Liver (tissue), 9 donors: ENCODE measurements around the gene RTN3. TPM values are rescaled to one million over a fixed set of nuclear protein-coding genes. Genes with fewer than 3 reads are reported as not detected.

Source experiments
- DNase-seq: peaks from one replicate; pipeline ENCODE4 v3.0.0-alpha.2; 2017; ENCODE audit warnings: low spot score
- H3K27ac ChIP-seq, 2 donors: one replicate each; pipeline ENCODE4 v1.7.0; 2013; ENCODE audit warnings: inconsistent platforms in 2 of 2, low read length in 2 of 2, control low read depth in 1 of 2, low read depth in 1 of 2, mild to moderate bottlenecking in 1 of 2
- H3K27me3 ChIP-seq, 4 donors: one replicate each; pipeline versions ENCODE4 v1.6.1 to v1.7.0; 2013; ENCODE audit warnings: low read length in 3 of 4, inconsistent platforms in 1 of 4, mild to moderate bottlenecking in 1 of 4, moderate library complexity in 1 of 4; ENCODE audit not compliant: control insufficient read depth in 4 of 4, insufficient read depth in 4 of 4
- H3K36me3 ChIP-seq, 4 donors: one replicate each; pipeline versions ENCODE4 v1.6.1 to v1.7.0; 2013; ENCODE audit warnings: low read length in 3 of 4, mild to moderate bottlenecking in 3 of 4, low read depth in 1 of 4, moderate library complexity in 1 of 4; ENCODE audit not compliant: control insufficient read depth in 4 of 4, insufficient read depth in 3 of 4
- H3K4me1 ChIP-seq, 4 donors: one replicate each; pipeline versions ENCODE4 v1.6.1 to v1.7.0; 2013; ENCODE audit warnings: low read length in 3 of 4, mild to moderate bottlenecking in 3 of 4, moderate library complexity in 1 of 4; ENCODE audit not compliant: control insufficient read depth in 4 of 4, insufficient read depth in 4 of 4
- H3K4me3 ChIP-seq, 3 donors: one replicate each; pipeline versions ENCODE4 v1.6.1 to v1.7.0; 2013; ENCODE audit warnings: low read length in 3 of 3, control low read depth in 1 of 3, low read depth in 1 of 3, mild to moderate bottlenecking in 1 of 3
- H3K9ac ChIP-seq, 2 donors: one replicate each; pipeline ENCODE4 v1.7.0; 2013; ENCODE audit warnings: low read length in 2 of 2, mild to moderate bottlenecking in 2 of 2, moderate library complexity in 2 of 2, control low read depth in 1 of 2, low read depth in 1 of 2
- H3K9me3 ChIP-seq, 4 donors: one replicate each; pipeline versions ENCODE4 v1.6.1 to v1.7.0; 2013; ENCODE audit warnings: low read length in 3 of 4; ENCODE audit not compliant: control insufficient read depth in 4 of 4
- ATF3 ChIP-seq: IDR thresholded peaks from 2 replicates; pipeline ENCODE4 v1.6.1; 2016; ENCODE audit warnings: antibody characterized with exemption
- EGR1 ChIP-seq, 2 donors: IDR thresholded peaks; 2 replicates each; pipeline ENCODE4 v1.6.1; 2016 to 2018; ENCODE audit warnings: antibody characterized with exemption in 2 of 2, low read depth in 2 of 2
- FOXA1 ChIP-seq: IDR thresholded peaks from 2 replicates; pipeline ENCODE4 v1.6.1; 2016; ENCODE audit warnings: antibody characterized with exemption
- FOXA2 ChIP-seq: IDR thresholded peaks from 2 replicates; pipeline ENCODE4 v1.6.1; 2016; ENCODE audit warnings: antibody characterized with exemption
- MAX ChIP-seq: IDR thresholded peaks from 2 replicates; pipeline ENCODE4 v1.6.1; 2016; ENCODE audit warnings: antibody characterized with exemption
- RAD21 ChIP-seq, 2 donors: IDR thresholded peaks; 2 replicates each; pipeline ENCODE4 v1.6.1; 2016; ENCODE audit warnings: antibody characterized with exemption in 2 of 2, mild to moderate bottlenecking in 2 of 2
- RXRA ChIP-seq, 2 donors: IDR thresholded peaks; 2 replicates each; pipeline ENCODE4 v1.6.1; 2017 to 2018; ENCODE audit warnings: antibody characterized with exemption in 2 of 2, mild to moderate bottlenecking in 1 of 2
- YY1 ChIP-seq: IDR thresholded peaks from 2 replicates; pipeline ENCODE4 v1.6.1; 2016; ENCODE audit warnings: antibody characterized with exemption, mild to moderate bottlenecking
- ZBTB33 ChIP-seq: IDR thresholded peaks from 2 replicates; pipeline ENCODE4 v1.6.1; 2016; ENCODE audit warnings: antibody characterized with exemption
- WGBS: extraction: QIAGEN DNeasy Blood & Tissue Kit; methylation state at CpG from one replicate; pipeline ENCODE4 v1.1.7; 2013; 5-methylcytosine and 5-hydroxymethylcytosine counted together
- polyA plus RNA-seq, 2 donors: library from polyadenylated mRNA; stranded (reverse) in 1 of 2; unstranded in 1 of 2; fragments of 200-250 nt in 1 of 2; fragments of >200 nt in 1 of 2; fragmentation: Nextera tagmentation in 1 of 2; extraction: Ambion mirVana in 1 of 2; gene quantifications; one replicate each; pipeline versions ENCODE4 v1.2.1 to v1.2.3, GENCODE V29; 2013 to 2015
- total RNA-seq, 2 donors: library from RNA; depleted of rRNA; stranded (reverse); fragments of >200 nt; gene quantifications; one replicate each; pipeline ENCODE4 v1.2.3, GENCODE V29; 2014
- TF ChIP-seq, protein P1 (sequence below): fragments of 150-350 bp; IDR thresholded peaks from 2 replicates; pipeline ENCODE4 v1.5.1; 2017; ENCODE audit warnings: improper control_type of control experiment, low read depth, low read length; ENCODE audit not compliant: missing input control
- donor health status: healthy.
- donor health status: healthy.
- donor health status: healthy.
- donor health status: healthy.
- donor health status: healthy.

The RTN3 gene
- total and polyA plus RNA-seq, 4 donors, result 29.7 to 49.3 (median 31.4) TPM

DNA sequence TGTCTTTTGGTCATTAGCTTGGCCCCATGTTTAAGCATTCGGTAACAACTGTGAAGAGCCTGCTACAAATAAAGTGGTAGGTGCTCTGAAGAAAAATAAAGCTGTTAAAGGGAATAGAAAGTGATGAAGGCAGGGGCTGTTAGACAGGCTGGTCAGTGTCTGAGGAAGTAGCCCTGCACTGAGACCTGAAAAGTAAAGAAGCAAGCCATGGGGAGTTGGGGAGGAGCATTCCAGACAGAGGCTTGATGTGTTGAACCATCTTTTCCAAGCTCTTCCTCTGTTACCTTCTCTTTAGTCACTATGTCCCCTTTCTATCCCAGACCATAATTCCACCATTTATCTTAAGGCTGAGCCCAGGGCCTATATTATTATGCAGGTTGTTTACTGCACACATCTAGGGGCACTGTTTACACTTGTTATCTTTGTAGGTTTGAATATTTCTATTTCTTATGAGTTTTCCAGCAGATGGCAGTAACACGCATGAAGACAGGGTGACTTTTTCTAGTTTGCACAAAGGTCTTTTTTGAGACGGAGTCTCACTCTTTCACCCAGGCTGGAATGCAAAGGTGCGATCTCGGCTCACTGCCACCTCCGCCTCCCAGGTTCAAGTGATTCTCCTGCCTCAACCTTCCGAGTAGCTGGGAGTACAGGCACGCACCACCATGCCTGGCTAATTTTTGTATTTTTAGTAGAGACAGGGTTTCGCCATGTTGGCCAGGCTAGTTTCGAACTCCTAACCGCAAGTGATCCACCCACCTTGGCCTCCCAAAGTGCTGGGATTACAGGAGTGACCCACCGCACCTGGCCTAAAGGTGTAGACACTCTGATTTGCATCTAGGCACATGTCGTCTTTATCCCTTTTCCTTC is 64.2 kb downstream of the RTN3 start:
- DNase-seq, result no peak
- peaks cover 0 to 4% (median 0%) of the 10 kb centered on the region in 4 donors for H3K4me1 ChIP-seq
- no peak overlapping the region for H3K4me3 ChIP-seq
- 69% methylated on average over 13 of the region's 13 CpGs for WGBS
- no peaks in the 10 kb centered on the region for H3K27me3 ChIP-seq
- TF ChIP-seq RAD21 (IDR thresholded peaks at IDR 0.05) (peak; percentile 67 to 73), FOXA1 (no peak)
- TF ChIP-seq, protein P1, sequence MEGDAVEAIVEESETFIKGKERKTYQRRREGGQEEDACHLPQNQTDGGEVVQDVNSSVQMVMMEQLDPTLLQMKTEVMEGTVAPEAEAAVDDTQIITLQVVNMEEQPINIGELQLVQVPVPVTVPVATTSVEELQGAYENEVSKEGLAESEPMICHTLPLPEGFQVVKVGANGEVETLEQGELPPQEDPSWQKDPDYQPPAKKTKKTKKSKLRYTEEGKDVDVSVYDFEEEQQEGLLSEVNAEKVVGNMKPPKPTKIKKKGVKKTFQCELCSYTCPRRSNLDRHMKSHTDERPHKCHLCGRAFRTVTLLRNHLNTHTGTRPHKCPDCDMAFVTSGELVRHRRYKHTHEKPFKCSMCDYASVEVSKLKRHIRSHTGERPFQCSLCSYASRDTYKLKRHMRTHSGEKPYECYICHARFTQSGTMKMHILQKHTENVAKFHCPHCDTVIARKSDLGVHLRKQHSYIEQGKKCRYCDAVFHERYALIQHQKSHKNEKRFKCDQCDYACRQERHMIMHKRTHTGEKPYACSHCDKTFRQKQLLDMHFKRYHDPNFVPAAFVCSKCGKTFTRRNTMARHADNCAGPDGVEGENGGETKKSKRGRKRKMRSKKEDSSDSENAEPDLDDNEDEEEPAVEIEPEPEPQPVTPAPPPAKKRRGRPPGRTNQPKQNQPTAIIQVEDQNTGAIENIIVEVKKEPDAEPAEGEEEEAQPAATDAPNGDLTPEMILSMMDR, result peak; percentile 10
- H3K9ac ChIP-seq, result no peak overlapping the region
- H3K27ac ChIP-seq, result no peak overlapping the region
- H3K9me3 ChIP-seq, result no peaks in the 10 kb centered on the region
- H3K36me3 ChIP-seq, result peaks cover 0 to 3% (median 2%) of the 10 kb centered on the region in 4 donors

GRCh38 chr11:63747011-63747410 is 65.7 kb downstream of the RTN3 start:
- Histone ChIP-seq H3K9me3 (no peaks in the 10 kb centered on the region), H3K9ac (no peak overlapping the region), H3K4me3 (no peak overlapping the region), H3K27me3 (no peaks in the 10 kb centered on the region), H3K27ac (no peak overlapping the region), H3K36me3 (peaks cover 3 to 10% (median 6%) of the 10 kb centered on the region in 4 donors), H3K4me1 (peaks cover 0 to 4% (median 0%) of the 10 kb centered on the region in 4 donors)
- no peak for DNase-seq
- TF ChIP-seq YY1 (no peak), MAX (no peak), ATF3 (no peak), ZBTB33 (no peak), EGR1 (IDR thresholded peaks at IDR 0.05; ENCODE audit: low read depth in 2 of 2) (no peak), RXRA (IDR thresholded peaks at IDR 0.05) (no peak), FOXA2 (no peak), RAD21 (IDR thresholded peaks at IDR 0.05) (no peak)
- TF ChIP-seq, protein P1, result no peak
- WGBS, result 89% methylated on average over 3 of the region's 3 CpGs
